NCI-H524 (cell line): ENCODE data around the gene KRT34.
"Not testable (repeated sequence)": the region's sequence is repeated elsewhere in the genome, so short reads cannot be mapped to it uniquely, and the experiment has no call there.

Experiments
- DNase-seq, 2 experiments: peaks; one replicate each; lab custom pipeline; 2025; lab: John Stamatoyannopoulos, UW

The KRT34 gene

GRCh38 chr17:41366070-41366469 is 16.0 kb downstream of the KRT34 start:
- DNase-seq: no peak

- no peak for DNase-seq
These were observed 18.2 kb downstream of the KRT34 start for GRCh38 chr17:41363881-41364280.

DNA sequence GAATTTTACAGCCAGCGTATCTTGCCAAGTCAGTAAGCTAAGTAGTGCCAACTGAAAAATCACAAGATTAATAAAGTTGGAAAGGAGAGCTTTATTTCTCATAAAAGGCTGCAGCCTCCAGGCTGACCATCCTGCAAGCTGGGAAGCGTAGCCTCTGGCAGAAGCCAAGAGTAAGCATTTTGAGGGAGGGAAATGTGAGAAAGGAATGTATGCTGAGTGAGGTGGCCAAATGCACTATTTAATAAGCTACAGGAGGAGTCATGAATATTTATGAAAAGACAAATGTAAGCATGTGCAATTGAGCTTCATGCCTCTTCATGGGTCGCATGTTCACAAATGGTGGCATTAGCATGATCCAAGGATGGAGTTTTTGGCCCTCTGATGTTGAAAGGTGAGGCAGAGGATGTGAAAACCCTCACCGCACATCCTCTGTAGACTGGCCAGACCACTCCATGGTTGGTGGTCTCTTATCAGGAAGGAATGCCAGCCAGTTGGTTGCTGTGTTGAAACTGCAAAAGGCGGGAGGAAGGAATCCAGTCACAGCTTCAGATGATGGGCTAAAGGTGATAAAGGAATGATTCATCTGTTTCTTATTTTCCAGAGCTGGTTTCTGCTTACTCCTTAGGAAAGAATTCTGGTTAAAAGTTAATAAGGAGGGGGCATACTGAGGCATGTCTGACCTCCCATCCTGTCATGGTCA is 21.7 kb downstream of the KRT34 start:
- DNase-seq: no peak

DNA sequence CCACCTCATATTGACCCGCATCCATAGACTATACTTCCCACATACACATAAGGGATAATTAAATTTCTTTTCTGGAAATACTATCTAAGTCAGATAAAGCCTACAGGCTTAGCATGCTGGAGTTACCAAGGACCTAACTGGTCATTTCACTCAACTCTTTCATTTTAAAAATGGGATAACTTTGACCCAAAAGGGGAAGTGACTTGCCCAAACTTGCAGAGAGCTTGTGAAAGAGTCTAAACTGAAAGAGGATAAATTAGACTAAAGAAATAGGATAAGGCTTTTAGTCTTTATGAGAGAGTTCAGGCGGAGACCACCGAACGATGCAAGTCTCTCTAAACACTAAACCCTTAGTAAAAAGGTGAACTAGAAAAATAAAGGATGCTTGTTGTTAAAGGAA is 27.6 kb downstream of the KRT34 start:
- no peak for DNase-seq

DNA sequence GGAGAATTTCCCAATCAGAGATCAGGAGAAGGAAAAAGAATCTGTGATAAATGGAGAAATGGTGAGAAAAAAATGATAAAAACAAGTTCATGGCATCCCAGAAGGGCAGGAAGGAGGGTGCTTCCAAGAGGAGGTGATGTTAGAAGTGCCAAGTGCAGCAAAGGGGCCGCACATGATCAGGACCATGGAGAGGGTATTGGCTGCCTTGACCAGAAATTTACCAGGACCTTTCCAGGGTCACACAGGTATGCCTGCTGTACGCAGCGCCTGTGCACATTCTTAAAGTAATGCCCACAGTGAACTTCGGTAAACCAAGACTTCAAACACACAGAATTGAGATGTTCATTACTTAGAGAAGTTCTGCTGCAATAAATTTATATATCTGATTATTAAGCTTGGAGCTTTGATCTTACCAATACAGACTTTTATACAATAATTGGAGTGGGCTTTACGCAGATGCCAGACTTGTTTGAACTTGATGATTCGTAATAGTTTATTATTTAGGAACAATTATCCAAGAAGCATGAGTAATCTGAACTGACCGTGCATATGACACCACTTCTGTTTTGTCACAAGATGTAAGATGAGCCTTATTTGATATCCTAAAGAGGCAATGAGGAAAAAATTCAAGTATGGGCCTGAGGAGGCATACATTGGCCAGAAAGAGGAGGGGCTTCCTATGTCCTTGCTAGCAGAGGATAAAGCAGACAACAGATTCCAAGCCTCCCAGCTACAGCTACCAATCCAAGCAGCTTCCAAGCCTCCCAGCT is 29.3 kb downstream of the KRT34 start:
- DNase-seq: no peak

DNA sequence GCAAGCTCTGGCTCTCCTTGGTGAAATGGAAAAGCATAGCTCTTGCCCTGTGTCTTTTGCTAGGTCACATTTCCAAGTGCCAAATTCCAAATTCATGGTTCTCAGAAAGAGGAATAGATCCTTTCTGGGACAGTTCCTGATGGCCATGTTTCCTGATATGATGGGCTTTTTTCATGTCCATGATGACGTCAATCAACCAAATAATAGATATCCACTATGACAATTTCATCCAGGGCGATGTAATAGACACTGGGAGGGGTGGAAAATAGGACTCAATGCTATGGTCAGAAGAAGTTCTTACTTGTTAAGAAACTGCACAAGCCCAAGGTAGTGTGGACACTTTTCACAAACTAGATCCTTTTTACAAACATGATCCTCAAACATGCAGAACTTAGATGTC is 30.9 kb downstream of the KRT34 start:
- no peak for DNase-seq

GRCh38 chr17:41350381-41350878 is 31.7 kb downstream of the KRT34 start, which contains the start of gene KRT33A:
KRT33A (minus strand) TSS chr17:41350828; CDS start chr17:41350767, 61 bp downstream.
- DNase-seq: not testable (repeated sequence)

- no peak for DNase-seq
These were observed 34.0 kb downstream of the KRT34 start for GRCh38 chr17:41347869-41348760.

DNA sequence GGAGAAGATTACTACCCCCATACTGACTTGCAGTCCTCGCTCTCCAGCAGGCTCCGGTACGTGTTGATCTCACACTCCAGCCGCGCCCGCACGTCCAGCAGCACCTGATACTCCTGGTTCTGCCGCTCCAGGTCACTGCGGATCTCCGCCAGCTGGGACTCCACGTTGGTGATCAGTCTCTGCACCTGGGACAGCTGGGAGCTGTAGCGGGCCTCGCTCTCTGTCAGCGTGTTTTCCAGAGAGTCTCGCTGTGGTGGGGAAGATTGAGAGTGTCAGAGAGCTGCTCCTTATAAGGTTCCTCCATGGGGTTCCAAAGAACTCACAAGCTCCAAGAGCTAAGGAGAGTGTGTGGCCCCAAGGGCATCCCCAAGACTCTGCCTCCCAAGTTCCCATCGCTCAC is 35.7 kb downstream of the KRT34 start:
- DNase-seq: not testable (repeated sequence)

DNA sequence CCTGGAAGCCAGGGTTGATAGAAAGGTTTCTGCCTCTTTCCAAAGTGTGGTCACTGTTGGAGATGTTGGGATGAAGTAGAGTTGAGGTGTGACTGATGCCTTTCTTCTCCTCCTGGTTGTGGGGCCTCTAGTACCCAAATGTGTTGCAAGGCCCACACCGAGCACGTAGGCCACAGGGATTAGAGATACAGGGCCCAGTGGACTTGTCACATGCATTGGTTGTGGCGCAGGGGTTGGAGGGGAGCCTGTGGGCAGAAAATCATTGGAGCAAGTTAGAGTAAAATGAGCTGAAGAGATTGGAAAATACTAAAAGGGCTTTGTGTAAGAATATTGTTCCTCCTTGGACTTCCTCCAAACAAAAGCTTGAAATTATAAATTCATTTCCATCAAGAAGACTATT is 36.1 kb downstream of the KRT34 start:
- DNase-seq: no peak

GRCh38 chr17:41343029-41343428 is 39.1 kb downstream of the KRT34 start:
- no peak for DNase-seq

- DNase-seq: no peak
These were observed 40.9 kb downstream of the KRT34 start for GRCh38 chr17:41340934-41341861.

DNA sequence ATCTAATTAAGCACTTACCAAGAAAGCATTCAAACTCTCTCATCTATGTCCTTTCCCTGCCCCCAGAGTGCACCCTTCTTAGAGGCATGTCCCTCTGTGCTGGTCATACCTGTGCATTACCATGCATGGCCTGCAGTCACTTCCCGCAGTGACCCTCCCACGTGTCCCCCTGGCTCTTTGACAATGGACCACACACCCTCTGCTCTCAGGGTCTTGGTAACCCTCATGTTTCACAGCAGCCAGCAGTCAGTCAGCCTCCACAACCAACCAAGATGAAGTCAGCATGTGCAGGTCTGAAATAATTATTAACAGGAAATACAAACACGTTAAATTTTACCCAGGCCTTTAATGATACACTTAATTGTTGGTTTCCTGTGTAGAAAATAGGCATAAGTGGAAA is 41.6 kb downstream of the KRT34 start:
- no peak for DNase-seq

- DNase-seq: no peak
These were observed 42.4 kb downstream of the KRT34 start for GRCh38 chr17:41339571-41340172.

DNA sequence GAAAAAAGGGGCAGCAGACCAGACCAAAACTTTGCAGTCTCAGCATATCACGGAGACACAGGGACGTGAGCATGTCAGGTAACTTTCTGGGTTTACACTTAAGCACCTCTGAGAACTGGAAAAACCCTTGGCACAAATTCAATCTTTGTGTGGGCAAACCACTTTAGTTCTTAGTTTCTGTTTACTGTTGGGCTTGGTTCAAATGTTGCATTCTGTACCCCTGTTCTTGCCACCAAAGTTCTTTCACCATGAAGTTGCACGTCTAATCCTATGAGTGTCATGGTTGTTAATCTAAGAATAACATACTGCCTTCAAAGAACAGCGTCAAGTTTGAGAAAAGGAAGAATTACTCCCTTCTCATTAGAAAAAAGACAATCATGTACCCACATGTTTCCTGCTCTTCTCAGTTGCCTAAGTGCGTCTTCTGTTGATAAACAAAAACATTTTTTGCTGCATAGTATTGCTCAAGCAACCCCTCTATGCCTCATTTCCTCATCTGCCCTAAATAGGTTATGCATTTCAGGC is 43.1 kb downstream of the KRT34 start:
- no peak for DNase-seq

DNA sequence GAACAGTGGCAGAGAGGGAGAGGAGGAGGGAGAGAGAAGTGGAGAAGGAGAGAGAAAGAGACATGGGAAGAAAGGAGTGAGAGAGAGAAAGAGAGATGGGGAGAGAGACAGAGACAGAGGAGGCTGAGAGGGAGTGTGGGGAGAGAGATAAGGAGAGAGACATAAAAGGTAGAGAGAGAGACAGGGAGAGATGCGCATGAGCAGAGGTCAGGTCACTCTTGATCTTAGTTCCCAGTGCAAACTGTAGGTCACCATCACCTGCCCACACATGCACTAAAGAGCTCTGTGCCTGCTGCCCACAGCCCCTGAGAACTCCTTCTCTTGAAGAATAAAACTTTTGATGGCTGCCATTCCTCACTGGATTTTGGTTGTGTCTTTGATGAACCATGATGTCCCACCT is 46.4 kb downstream of the KRT34 start:
- no peak for DNase-seq

DNA sequence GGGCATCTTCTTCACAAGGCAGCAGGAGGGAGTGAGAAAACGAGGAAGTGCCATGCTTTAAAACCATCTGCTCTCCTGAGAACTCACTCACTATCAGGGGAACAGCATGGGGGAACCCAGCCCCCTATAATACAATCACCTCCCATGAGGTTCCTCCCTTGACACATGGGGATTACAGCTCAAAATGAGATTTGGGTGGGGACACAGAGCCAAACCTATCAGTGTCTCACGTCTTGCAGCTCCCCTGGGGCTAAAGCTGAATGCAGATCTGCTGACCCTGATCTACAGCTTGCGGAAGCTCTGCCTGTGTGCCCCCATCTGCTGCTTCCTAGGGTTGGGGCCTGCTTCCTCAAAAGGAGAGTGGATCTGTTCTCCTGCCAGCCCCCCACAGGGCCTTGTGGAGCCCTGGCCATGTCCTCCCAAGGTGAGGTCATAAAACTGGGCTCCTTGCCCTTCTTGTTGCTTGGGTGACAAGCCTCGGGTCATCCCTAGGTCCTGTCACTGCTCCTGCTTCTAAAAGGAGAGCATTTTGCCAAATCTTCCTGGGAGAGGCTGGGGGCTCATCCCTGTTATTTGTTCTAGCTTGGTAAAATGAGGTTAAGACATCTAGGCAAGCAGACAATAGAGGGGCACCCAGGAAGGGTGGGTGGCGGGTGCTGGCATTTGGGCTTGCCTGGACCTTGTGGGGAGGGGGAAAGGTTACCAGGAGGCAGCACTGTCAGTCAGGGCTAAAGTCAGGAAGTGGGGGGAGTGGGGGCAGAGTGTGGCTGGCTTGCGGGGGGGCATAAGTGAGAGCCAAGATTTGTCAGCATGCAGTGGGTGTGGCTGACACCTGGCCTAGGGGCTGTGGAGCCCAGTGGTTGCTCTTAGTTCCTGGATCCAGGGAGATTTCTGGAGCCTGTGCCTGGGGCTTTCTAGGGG is 47.5 kb downstream of the KRT34 start:
- DNase-seq: no peak

GRCh38 chr17:41333836-41334235 is 48.3 kb downstream of the KRT34 start:
- no peak for DNase-seq

GRCh38 chr17:41333098-41333497 is 49.0 kb downstream of the KRT34 start:
- DNase-seq: no peak
